Effector memory CD4-positive, alpha-beta T cell (primary cell): ENCODE data around the gene KCND3.

ENCODE experiments used
- DNase-seq, 3 donors: peaks; one replicate each; pipeline ENCODE4 v3.0.0-alpha.2; 2020
- H3K27ac ChIP-seq: 2 replicates; pipeline ENCODE4 v1.7.0; 2013; ENCODE audit warnings: mild to moderate bottlenecking, low read length, moderate library complexity; ENCODE audit not compliant: insufficient read depth, poor library complexity, severe bottlenecking
- H3K27me3 ChIP-seq: replicated peaks from 2 replicates; pipeline ENCODE4 v1.7.0; 2013; ENCODE audit warnings: mild to moderate bottlenecking, low read length; ENCODE audit not compliant: insufficient read depth, control insufficient read depth, poor library complexity, severe bottlenecking
- H3K36me3 ChIP-seq: 2 replicates; pipeline ENCODE4 v1.7.0; 2013; ENCODE audit warnings: mild to moderate bottlenecking, low read length, moderate library complexity; ENCODE audit not compliant: control insufficient read depth, insufficient read depth
- H3K4me1 ChIP-seq: 2 replicates; pipeline ENCODE4 v1.7.0; 2013; ENCODE audit warnings: low read length, mild to moderate bottlenecking; ENCODE audit not compliant: control insufficient read depth, insufficient read depth, poor library complexity, severe bottlenecking
- H3K4me3 ChIP-seq: 2 replicates; pipeline ENCODE4 v1.7.0; 2013; ENCODE audit warnings: low read length, low read depth, mild to moderate bottlenecking; ENCODE audit not compliant: insufficient read depth, poor library complexity, severe bottlenecking
- H3K9me3 ChIP-seq: 2 replicates; pipeline ENCODE4 v1.7.0; 2013; ENCODE audit warnings: mild to moderate bottlenecking, low read length, moderate library complexity; ENCODE audit not compliant: control insufficient read depth

KCND3 gene

GRCh38 chr1:111731956-111732355 lies 257.5 kb downstream of the KCND3 start:
- H3K36me3 ChIP-seq, result no peaks in the 10 kb centered on the region
- H3K4me3 ChIP-seq, result no peak overlapping the region
- no peaks in the 10 kb centered on the region for H3K9me3 ChIP-seq
- H3K27ac ChIP-seq, result no peak overlapping the region
- no peaks in the 10 kb centered on the region for H3K4me1 ChIP-seq
- no peaks in the 10 kb centered on the region for H3K27me3 ChIP-seq
- no peak for DNase-seq

- DNase-seq, result no peak
- H3K27ac ChIP-seq, result no peak overlapping the region
- no peaks in the 10 kb centered on the region for H3K36me3 ChIP-seq
- no peaks in the 10 kb centered on the region for H3K4me1 ChIP-seq
- no peaks in the 10 kb centered on the region for H3K9me3 ChIP-seq
- H3K27me3 ChIP-seq, result no peaks in the 10 kb centered on the region
- no peak overlapping the region for H3K4me3 ChIP-seq
Measured at GRCh38 chr1:111730706-111731105, 258.8 kb downstream of the KCND3 start.

GRCh38 chr1:111729946-111730681 lies 259.4 kb downstream of the KCND3 start:
- no peaks in the 10 kb centered on the region for H3K4me1 ChIP-seq
- DNase-seq, result no peak
- no peaks in the 10 kb centered on the region for H3K36me3 ChIP-seq
- no peaks in the 10 kb centered on the region for H3K9me3 ChIP-seq
- no peaks in the 10 kb centered on the region for H3K27me3 ChIP-seq
- H3K4me3 ChIP-seq, result no peak overlapping the region
- H3K27ac ChIP-seq, result no peak overlapping the region

GRCh38 chr1:111729271-111729921 lies 260.1 kb downstream of the KCND3 start:
- Histone ChIP-seq H3K9me3 (no peaks in the 10 kb centered on the region), H3K27ac (no peak overlapping the region), H3K36me3 (no peaks in the 10 kb centered on the region), H3K4me1 (no peaks in the 10 kb centered on the region), H3K4me3 (no peak overlapping the region), H3K27me3 (no peaks in the 10 kb centered on the region)
- DNase-seq, result no peak

GRCh38 chr1:111727056-111727455 lies 262.4 kb downstream of the KCND3 start:
- Histone ChIP-seq H3K4me1 (peaks cover 12% of the 10 kb centered on the region), H3K9me3 (no peaks in the 10 kb centered on the region), H3K27ac (no peak overlapping the region), H3K4me3 (no peak overlapping the region), H3K27me3 (no peaks in the 10 kb centered on the region), H3K36me3 (no peaks in the 10 kb centered on the region)
- no peak for DNase-seq

- no peak overlapping the region for H3K4me3 ChIP-seq
- H3K27me3 ChIP-seq, result no peaks in the 10 kb centered on the region
- H3K36me3 ChIP-seq, result no peaks in the 10 kb centered on the region
- H3K4me1 ChIP-seq, result peaks cover 12% of the 10 kb centered on the region
- H3K9me3 ChIP-seq, result no peaks in the 10 kb centered on the region
- no peak overlapping the region for H3K27ac ChIP-seq
- DNase-seq, result no peak
Measured at GRCh38 chr1:111725192-111725591, 264.3 kb downstream of the KCND3 start.

- H3K4me3 ChIP-seq, result no peak overlapping the region
- peak overlapping the region; percentile 46 for H3K27ac ChIP-seq
- peaks cover 12% of the 10 kb centered on the region for H3K4me1 ChIP-seq
- H3K9me3 ChIP-seq, result no peaks in the 10 kb centered on the region
- no peak for DNase-seq
- no peaks in the 10 kb centered on the region for H3K36me3 ChIP-seq
- no peaks in the 10 kb centered on the region for H3K27me3 ChIP-seq
Measured at GRCh38 chr1:111723871-111724270, 265.6 kb downstream of the KCND3 start.

GRCh38 chr1:111723091-111723806 lies 266.2 kb downstream of the KCND3 start:
- Histone ChIP-seq H3K36me3 (no peaks in the 10 kb centered on the region), H3K27me3 (no peaks in the 10 kb centered on the region), H3K4me3 (no peak overlapping the region), H3K27ac (peak overlapping the region; percentile 46), H3K4me1 (peaks cover 12% of the 10 kb centered on the region), H3K9me3 (no peaks in the 10 kb centered on the region)
- DNase-seq, result peak in 2 of 3 donors; percentile 29 to 38

GRCh38 chr1:111720977-111721786 lies 268.3 kb downstream of the KCND3 start:
- H3K27me3 ChIP-seq, result no peaks in the 10 kb centered on the region
- H3K4me3 ChIP-seq, result no peak overlapping the region
- H3K27ac ChIP-seq, result no peak overlapping the region
- H3K36me3 ChIP-seq, result peaks cover 5% of the 10 kb centered on the region
- no peaks in the 10 kb centered on the region for H3K9me3 ChIP-seq
- H3K4me1 ChIP-seq, result peaks cover 12% of the 10 kb centered on the region
- DNase-seq, result no peak
